ENCODE data around the gene ATP6V1C2. TPM values are rescaled to one million over a fixed set of nuclear protein-coding genes. Genes with fewer than 3 reads are reported as not detected.

The ATP6V1C2 gene, protein sequence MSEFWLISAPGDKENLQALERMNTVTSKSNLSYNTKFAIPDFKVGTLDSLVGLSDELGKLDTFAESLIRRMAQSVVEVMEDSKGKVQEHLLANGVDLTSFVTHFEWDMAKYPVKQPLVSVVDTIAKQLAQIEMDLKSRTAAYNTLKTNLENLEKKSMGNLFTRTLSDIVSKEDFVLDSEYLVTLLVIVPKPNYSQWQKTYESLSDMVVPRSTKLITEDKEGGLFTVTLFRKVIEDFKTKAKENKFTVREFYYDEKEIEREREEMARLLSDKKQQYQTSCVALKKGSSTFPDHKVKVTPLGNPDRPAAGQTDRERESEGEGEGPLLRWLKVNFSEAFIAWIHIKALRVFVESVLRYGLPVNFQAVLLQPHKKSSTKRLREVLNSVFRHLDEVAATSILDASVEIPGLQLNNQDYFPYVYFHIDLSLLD
- 0.10 TPM for polyA plus RNA-seq (2013, experiment 1 of 2)
- polyA plus RNA-seq (2013, experiment 2 of 2) = 0.15 TPM

DNA sequence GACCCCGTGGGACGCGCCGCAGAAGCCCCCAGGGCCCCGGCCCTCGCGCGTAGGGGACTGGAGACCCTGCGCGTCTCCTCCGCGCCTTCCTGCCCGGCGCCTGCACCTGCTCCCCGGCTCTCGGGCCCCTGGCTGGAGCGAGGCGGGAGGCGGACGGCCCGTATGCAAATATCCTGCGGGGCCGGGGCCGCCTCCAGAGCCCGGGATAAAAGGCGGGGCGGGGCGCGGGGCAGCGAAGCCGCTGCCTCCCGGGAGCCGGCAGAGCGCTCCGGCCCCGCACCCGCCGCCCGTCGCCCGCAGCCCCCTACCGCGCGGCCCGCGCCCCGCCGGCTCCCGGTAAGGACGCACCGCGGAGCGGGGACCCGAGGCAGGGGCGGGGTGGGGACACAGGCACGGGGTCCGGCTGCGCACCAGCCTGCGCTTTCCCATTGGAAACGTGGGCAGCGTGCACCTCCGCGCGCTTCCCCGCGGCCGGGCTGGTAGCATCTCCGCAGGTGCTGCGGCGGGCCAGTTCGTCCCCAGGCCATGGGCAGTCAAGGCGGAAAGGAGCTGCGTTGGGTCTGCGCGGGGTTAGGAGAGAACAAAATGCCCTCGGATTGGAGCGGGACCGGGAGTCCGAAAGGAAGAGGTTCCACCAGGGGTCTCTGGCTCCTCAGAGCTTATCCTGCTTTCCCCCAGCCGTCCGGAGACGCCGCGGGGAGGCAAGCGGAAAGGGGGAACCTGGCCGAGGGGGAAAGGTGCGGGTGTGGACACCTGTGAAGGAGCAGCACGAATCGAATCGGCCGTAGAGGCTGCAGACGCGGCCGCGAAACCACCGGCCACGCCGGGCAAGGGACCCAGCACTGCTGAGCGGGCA is at the start of gene ATP6V1C2:
Gene ATP6V1C2 (plus strand): TSS at position 235 of the 856 bp plus-strand sequence. CDS start 1,220 bp downstream, outside the sequence.
- no peak within 1 kb of the TSS for H3K27ac ChIP-seq (ENCODE audit: low read depth, low read length)
- H3K79me2 ChIP-seq (ENCODE audit: control insufficient read depth, insufficient read depth, low read length) = no peaks in the 10 kb centered on the region
- peak; percentile 30 for DNase-seq
- H3K36me3 ChIP-seq (ENCODE audit: control insufficient read depth, insufficient read depth, low read length) = no peaks in the 10 kb centered on the region
- H2BK15ac ChIP-seq (replicated peaks; ENCODE audit: low read depth) = no peak within 1 kb of the TSS
- H3K4ac ChIP-seq (ENCODE audit: low read depth, low read length) = no peak within 1 kb of the TSS
- no peak within 1 kb of the TSS for H3K18ac ChIP-seq (ENCODE audit: low read length)
- no peak within 1 kb of the TSS for H4K8ac ChIP-seq (ENCODE audit: low read depth, low read length)
- H3K27me3 ChIP-seq (ENCODE audit: insufficient read depth, low read length, poor library complexity) = peaks cover 40% of the 10 kb centered on the region
- peak within 1 kb of the TSS; percentile 48 for H3K4me2 ChIP-seq (ENCODE audit: low read length)
- H3K23ac ChIP-seq (ENCODE audit: low read length) = peak within 1 kb of the TSS; percentile 45
- H3K4me3 ChIP-seq (ENCODE audit: low read length) = no peak within 1 kb of the TSS
- no peak within 1 kb of the TSS for H3K9ac ChIP-seq (ENCODE audit: low read length)
- no peaks in the 10 kb centered on the region for H3K79me1 ChIP-seq (ENCODE audit: low read length)
- no peak within 1 kb of the TSS for H4K5ac ChIP-seq (ENCODE audit: low read length)
- H2BK5ac ChIP-seq (ENCODE audit: low read length) = no peak within 1 kb of the TSS
- no CpG with 5 or more reads among the region's 99 CpGs for WGBS (ENCODE audit: extremely low coverage, insufficient coverage, low lambda C conversion rate)
- H2BK120ac ChIP-seq (ENCODE audit: low read depth, low read length) = no peak within 1 kb of the TSS
- peak within 1 kb of the TSS; percentile 15 for H3K56ac ChIP-seq (ENCODE audit: low read length)
- no peaks in the 10 kb centered on the region for H3K4me1 ChIP-seq (ENCODE audit: control insufficient read depth, low read depth, low read length)
- no peak within 1 kb of the TSS for H2AK5ac ChIP-seq (ENCODE audit: low read length)

DNA sequence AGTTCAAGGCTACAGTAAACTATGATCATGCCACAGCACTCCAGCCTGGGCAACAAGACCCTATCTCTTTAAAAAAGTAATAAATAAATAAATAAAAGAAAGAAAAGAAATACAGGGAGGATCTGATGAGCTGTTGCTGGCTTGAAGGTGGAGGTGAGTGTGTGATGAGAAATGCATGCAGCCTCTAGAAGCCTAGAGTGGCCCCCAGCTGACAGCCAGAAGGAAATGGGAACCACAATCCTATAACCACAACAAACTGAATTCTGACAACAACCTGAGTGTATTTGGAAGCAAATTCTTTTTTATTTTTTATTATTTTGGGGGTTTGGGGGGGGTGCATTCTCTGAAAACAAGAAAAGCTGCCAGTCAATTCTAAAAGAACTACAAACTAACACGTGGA is 46.3 kb upstream of the ATP6V1C2 start:
- no peak overlapping the region for H3K23ac ChIP-seq (ENCODE audit: low read length)
- no peak overlapping the region for H4K8ac ChIP-seq (ENCODE audit: low read depth, low read length)
- no peak overlapping the region for H2BK15ac ChIP-seq (replicated peaks; ENCODE audit: low read depth)
- H3K27ac ChIP-seq (ENCODE audit: low read depth, low read length) = no peak overlapping the region
- no peaks in the 10 kb centered on the region for H3K79me1 ChIP-seq (ENCODE audit: low read length)
- no peaks in the 10 kb centered on the region for H3K79me2 ChIP-seq (ENCODE audit: control insufficient read depth, insufficient read depth, low read length)
- H2AK5ac ChIP-seq (ENCODE audit: low read length) = no peak overlapping the region
- no peak overlapping the region for H3K9ac ChIP-seq (ENCODE audit: low read length)
- H3K36me3 ChIP-seq (ENCODE audit: control insufficient read depth, insufficient read depth, low read length) = no peaks in the 10 kb centered on the region
- no peak for DNase-seq
- no peak overlapping the region for H2BK5ac ChIP-seq (ENCODE audit: low read length)
- no peak overlapping the region for H2BK120ac ChIP-seq (ENCODE audit: low read depth, low read length)
- H3K27me3 ChIP-seq (ENCODE audit: insufficient read depth, low read length, poor library complexity) = no peaks in the 10 kb centered on the region
- no peak overlapping the region for H3K56ac ChIP-seq (ENCODE audit: low read length)
- no peak overlapping the region for H3K4me3 ChIP-seq (ENCODE audit: low read length)
- no peak overlapping the region for H3K4ac ChIP-seq (ENCODE audit: low read depth, low read length)
- H3K18ac ChIP-seq (ENCODE audit: low read length) = no peak overlapping the region
- H4K5ac ChIP-seq (ENCODE audit: low read length) = no peak overlapping the region
- no peak overlapping the region for H3K4me2 ChIP-seq (ENCODE audit: low read length)
- no CpG with 5 or more reads among the region's 1 CpG for WGBS (ENCODE audit: extremely low coverage, insufficient coverage, low lambda C conversion rate)
- H3K4me1 ChIP-seq (ENCODE audit: control insufficient read depth, low read depth, low read length) = no peaks in the 10 kb centered on the region

GRCh38 chr2:10678225-10678624 is 43.2 kb upstream of the ATP6V1C2 start:
- no peak overlapping the region for H3K56ac ChIP-seq (ENCODE audit: low read length)
- WGBS (ENCODE audit: extremely low coverage, insufficient coverage, low lambda C conversion rate) = no CpG with 5 or more reads among the region's 1 CpG
- H3K79me1 ChIP-seq (ENCODE audit: low read length) = no peaks in the 10 kb centered on the region
- DNase-seq = no peak
- H3K4me3 ChIP-seq (ENCODE audit: low read length) = no peak overlapping the region
- H3K27ac ChIP-seq (ENCODE audit: low read depth, low read length) = no peak overlapping the region
- H3K36me3 ChIP-seq (ENCODE audit: control insufficient read depth, insufficient read depth, low read length) = no peaks in the 10 kb centered on the region
- no peak overlapping the region for H2BK120ac ChIP-seq (ENCODE audit: low read depth, low read length)
- no peak overlapping the region for H3K4me2 ChIP-seq (ENCODE audit: low read length)
- no peaks in the 10 kb centered on the region for H3K27me3 ChIP-seq (ENCODE audit: insufficient read depth, low read length, poor library complexity)
- no peak overlapping the region for H2AK5ac ChIP-seq (ENCODE audit: low read length)
- no peak overlapping the region for H2BK5ac ChIP-seq (ENCODE audit: low read length)
- H4K5ac ChIP-seq (ENCODE audit: low read length) = no peak overlapping the region
- no peak overlapping the region for H4K8ac ChIP-seq (ENCODE audit: low read depth, low read length)
- H3K79me2 ChIP-seq (ENCODE audit: control insufficient read depth, insufficient read depth, low read length) = no peaks in the 10 kb centered on the region
- no peak overlapping the region for H2BK15ac ChIP-seq (replicated peaks; ENCODE audit: low read depth)
- H3K4me1 ChIP-seq (ENCODE audit: control insufficient read depth, low read depth, low read length) = no peaks in the 10 kb centered on the region
- no peak overlapping the region for H3K23ac ChIP-seq (ENCODE audit: low read length)
- no peak overlapping the region for H3K4ac ChIP-seq (ENCODE audit: low read depth, low read length)
- H3K18ac ChIP-seq (ENCODE audit: low read length) = no peak overlapping the region
- H3K9ac ChIP-seq (ENCODE audit: low read length) = no peak overlapping the region

DNA sequence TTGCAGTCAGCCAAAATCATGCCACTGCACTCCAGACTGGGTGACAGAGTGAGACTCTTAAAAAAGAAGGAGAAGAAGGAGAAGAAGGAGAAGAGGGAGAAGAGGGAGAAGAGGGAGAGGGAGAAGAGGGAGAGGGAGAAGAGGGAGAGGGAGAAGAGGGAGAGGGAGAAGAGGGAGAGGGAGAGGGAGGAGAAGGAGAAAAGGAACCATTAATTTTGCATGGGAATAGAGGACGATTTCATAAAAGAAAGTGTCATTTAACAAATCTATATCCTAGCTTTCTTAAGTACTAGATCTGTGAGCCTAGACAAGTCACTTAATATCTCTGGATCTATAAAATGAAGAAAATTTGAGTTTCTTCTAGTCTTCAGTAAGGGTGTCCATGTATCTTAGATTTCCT is 41.2 kb upstream of the ATP6V1C2 start:
- H3K4ac ChIP-seq (ENCODE audit: low read depth, low read length) = no peak overlapping the region
- H4K8ac ChIP-seq (ENCODE audit: low read depth, low read length) = no peak overlapping the region
- H3K56ac ChIP-seq (ENCODE audit: low read length) = no peak overlapping the region
- peaks cover 3% of the 10 kb centered on the region for H3K79me1 ChIP-seq (ENCODE audit: low read length)
- no peak overlapping the region for H2BK15ac ChIP-seq (replicated peaks; ENCODE audit: low read depth)
- H3K18ac ChIP-seq (ENCODE audit: low read length) = no peak overlapping the region
- no peak overlapping the region for H2BK5ac ChIP-seq (ENCODE audit: low read length)
- no CpG with 5 or more reads among the region's 1 CpG for WGBS (ENCODE audit: extremely low coverage, insufficient coverage, low lambda C conversion rate)
- no peak overlapping the region for H2AK5ac ChIP-seq (ENCODE audit: low read length)
- no peak overlapping the region for H3K27ac ChIP-seq (ENCODE audit: low read depth, low read length)
- H3K4me2 ChIP-seq (ENCODE audit: low read length) = no peak overlapping the region
- H3K23ac ChIP-seq (ENCODE audit: low read length) = no peak overlapping the region
- H4K5ac ChIP-seq (ENCODE audit: low read length) = no peak overlapping the region
- H2BK120ac ChIP-seq (ENCODE audit: low read depth, low read length) = no peak overlapping the region
- no peak for DNase-seq
- H3K27me3 ChIP-seq (ENCODE audit: insufficient read depth, low read length, poor library complexity) = no peaks in the 10 kb centered on the region
- no peak overlapping the region for H3K4me3 ChIP-seq (ENCODE audit: low read length)
- H3K9ac ChIP-seq (ENCODE audit: low read length) = no peak overlapping the region
- H3K4me1 ChIP-seq (ENCODE audit: control insufficient read depth, low read depth, low read length) = no peaks in the 10 kb centered on the region
- H3K36me3 ChIP-seq (ENCODE audit: control insufficient read depth, insufficient read depth, low read length) = peaks cover 3% of the 10 kb centered on the region
- H3K79me2 ChIP-seq (ENCODE audit: control insufficient read depth, insufficient read depth, low read length) = peaks cover 3% of the 10 kb centered on the region

GRCh38 chr2:10680957-10681356 is 40.5 kb upstream of the ATP6V1C2 start:
- H3K4me1 ChIP-seq (ENCODE audit: control insufficient read depth, low read depth, low read length) = no peaks in the 10 kb centered on the region
- H3K56ac ChIP-seq (ENCODE audit: low read length) = no peak overlapping the region
- H4K5ac ChIP-seq (ENCODE audit: low read length) = no peak overlapping the region
- H3K27ac ChIP-seq (ENCODE audit: low read depth, low read length) = no peak overlapping the region
- no peak for DNase-seq
- no peak overlapping the region for H3K4me3 ChIP-seq (ENCODE audit: low read length)
- H3K4ac ChIP-seq (ENCODE audit: low read depth, low read length) = no peak overlapping the region
- no peak overlapping the region for H3K23ac ChIP-seq (ENCODE audit: low read length)
- no peak overlapping the region for H3K4me2 ChIP-seq (ENCODE audit: low read length)
- H3K18ac ChIP-seq (ENCODE audit: low read length) = no peak overlapping the region
- H3K9ac ChIP-seq (ENCODE audit: low read length) = no peak overlapping the region
- H4K8ac ChIP-seq (ENCODE audit: low read depth, low read length) = no peak overlapping the region
- no peak overlapping the region for H2AK5ac ChIP-seq (ENCODE audit: low read length)
- H2BK5ac ChIP-seq (ENCODE audit: low read length) = no peak overlapping the region
- no peaks in the 10 kb centered on the region for H3K27me3 ChIP-seq (ENCODE audit: insufficient read depth, low read length, poor library complexity)
- H3K79me1 ChIP-seq (ENCODE audit: low read length) = peaks cover 3% of the 10 kb centered on the region
- H2BK120ac ChIP-seq (ENCODE audit: low read depth, low read length) = no peak overlapping the region
- WGBS (ENCODE audit: extremely low coverage, insufficient coverage, low lambda C conversion rate) = no CpG with 5 or more reads among the region's 2 CpGs
- H2BK15ac ChIP-seq (replicated peaks; ENCODE audit: low read depth) = no peak overlapping the region
- peaks cover 3% of the 10 kb centered on the region for H3K36me3 ChIP-seq (ENCODE audit: control insufficient read depth, insufficient read depth, low read length)
- peaks cover 6% of the 10 kb centered on the region for H3K79me2 ChIP-seq (ENCODE audit: control insufficient read depth, insufficient read depth, low read length)
